CD4-positive, alpha-beta T cell treated with Interleukin-21 for 1 hour (primary cell): Measurements from ENCODE around the gene SCUBE3.
A peak's percentile ranks its signal among the peaks of the same experiment; 100 is the strongest.

Experiments used
- DNase-seq: peaks from one replicate; pipeline ENCODE4 v3.0.0-alpha.2; 2020

Gene SCUBE3

GRCh38 chr6:35181933-35182612 lies 31.7 kb upstream of the SCUBE3 start:
- no peak for DNase-seq

GRCh38 chr6:35183281-35183680 lies 30.5 kb upstream of the SCUBE3 start:
- no peak for DNase-seq

GRCh38 chr6:35183935-35184334 lies 29.8 kb upstream of the SCUBE3 start:
- DNase-seq: no peak

GRCh38 chr6:35184580-35185301 lies 29.0 kb upstream of the SCUBE3 start:
- DNase-seq: no peak

- no peak for DNase-seq
These were observed 28.5 kb upstream of the SCUBE3 start for GRCh38 chr6:35185302-35185681.

- no peak for DNase-seq
These were observed 27.8 kb upstream of the SCUBE3 start for GRCh38 chr6:35185971-35186370.

GRCh38 chr6:35186571-35186970 lies 27.2 kb upstream of the SCUBE3 start:
- DNase-seq: no peak

- no peak for DNase-seq
These were observed 24.9 kb upstream of the SCUBE3 start for GRCh38 chr6:35188886-35189285.

- DNase-seq: no peak
These were observed 23.4 kb upstream of the SCUBE3 start for GRCh38 chr6:35190306-35190705.

GRCh38 chr6:35191889-35192288 lies 21.9 kb upstream of the SCUBE3 start:
- DNase-seq: peak; percentile 33

- DNase-seq: no peak
These were observed 21.4 kb upstream of the SCUBE3 start for GRCh38 chr6:35192301-35192860.

GRCh38 chr6:35194390-35194789 lies 19.4 kb upstream of the SCUBE3 start:
- DNase-seq: no peak

GRCh38 chr6:35195120-35195780 lies 18.5 kb upstream of the SCUBE3 start:
- DNase-seq: no peak

- no peak for DNase-seq
These were observed 16.6 kb upstream of the SCUBE3 start for GRCh38 chr6:35197196-35197595.

- DNase-seq: no peak
These were observed 13.9 kb upstream of the SCUBE3 start for GRCh38 chr6:35199866-35200265.

GRCh38 chr6:35202066-35202546 lies 11.7 kb upstream of the SCUBE3 start:
- DNase-seq: no peak

- DNase-seq: no peak
These were observed 10.5 kb upstream of the SCUBE3 start for GRCh38 chr6:35203152-35203670.

- no peak for DNase-seq
These were observed 10.1 kb upstream of the SCUBE3 start for GRCh38 chr6:35203680-35204079.

GRCh38 chr6:35206346-35206745 lies 7.4 kb upstream of the SCUBE3 start:
- DNase-seq: no peak

GRCh38 chr6:35208419-35208818 lies 5.3 kb upstream of the SCUBE3 start:
- DNase-seq: no peak

- no peak for DNase-seq
These were observed 4.7 kb upstream of the SCUBE3 start for GRCh38 chr6:35209081-35209480.

GRCh38 chr6:35209622-35210247 lies 4.0 kb upstream of the SCUBE3 start:
- DNase-seq: no peak

- DNase-seq: no peak
These were observed 411 bp upstream of the SCUBE3 start for GRCh38 chr6:35213298-35213791.
